ENCODE measurements around the gene BPIFB1. TPM values are rescaled to one million over a fixed set of nuclear protein-coding genes. Genes with fewer than 3 reads are reported as not detected.

Gene BPIFB1
- total RNA-seq, 2 donors from 2014 or later = not detected

- H3K36me3 ChIP-seq = no peaks in the 10 kb centered on the region
- no peaks in the 10 kb centered on the region for H3K27me3 ChIP-seq (replicated peaks; ENCODE audit: insufficient read depth)
- no peak overlapping the region for H3K4me3 ChIP-seq
- DNase-seq (ENCODE audit: low spot score) (no peak), ATAC-seq (ENCODE audit: insufficient number of reproducible peaks, low FRiP score, low read depth) (no peak)
- H3K4me1 ChIP-seq (ENCODE audit: control insufficient read depth in 1 of 2, low read depth in 2 of 2) = no peaks in the 10 kb centered on the region
- no peak for TF ChIP-seq CTCF (IDR thresholded peaks at IDR 0.05)
- H3K9me3 ChIP-seq = no peaks in the 10 kb centered on the region
- no peak overlapping the region for H3K27ac ChIP-seq
Observed at GRCh38 chr20:33328157-33329137, 45.4 kb downstream of the BPIFB1 start.

- no peak for ATAC-seq (ENCODE audit: insufficient number of reproducible peaks, low FRiP score, low read depth)
- no peaks in the 10 kb centered on the region for H3K9me3 ChIP-seq
Observed at GRCh38 chr20:33332905-33333456, 50.0 kb downstream of the BPIFB1 start.

GRCh38 chr20:33333616-33334015, 50.6 kb downstream of the BPIFB1 start:
- Histone ChIP-seq H3K36me3 (no peaks in the 10 kb centered on the region), H3K27ac (no peak overlapping the region), H3K9me3 (no peaks in the 10 kb centered on the region), H3K27me3 (replicated peaks; ENCODE audit: insufficient read depth) (no peaks in the 10 kb centered on the region), H3K4me1 (ENCODE audit: control insufficient read depth in 1 of 2, low read depth in 2 of 2) (no peaks in the 10 kb centered on the region), H3K4me3 (no peak overlapping the region)
- ATAC-seq (ENCODE audit: insufficient number of reproducible peaks, low FRiP score, low read depth) (no peak), DNase-seq (ENCODE audit: low spot score) (no peak)
- no peak for TF ChIP-seq CTCF (IDR thresholded peaks at IDR 0.05)

More at GRCh38 chr20:33332905-33333456, 50.0 kb downstream of the BPIFB1 start:
- Histone ChIP-seq H3K4me3 (no peak overlapping the region), H3K27ac (no peak overlapping the region), H3K27me3 (replicated peaks; ENCODE audit: insufficient read depth) (no peaks in the 10 kb centered on the region), H3K4me1 (ENCODE audit: control insufficient read depth in 1 of 2, low read depth in 2 of 2) (no peaks in the 10 kb centered on the region), H3K36me3 (no peaks in the 10 kb centered on the region)
- no peak for TF ChIP-seq CTCF (IDR thresholded peaks at IDR 0.05)
- DNase-seq (ENCODE audit: low spot score) = no peak

GRCh38 chr20:33334111-33334510, 51.1 kb downstream of the BPIFB1 start:
- Histone ChIP-seq H3K27me3 (replicated peaks; ENCODE audit: insufficient read depth) (no peaks in the 10 kb centered on the region), H3K4me3 (no peak overlapping the region), H3K36me3 (no peaks in the 10 kb centered on the region), H3K4me1 (ENCODE audit: control insufficient read depth in 1 of 2, low read depth in 2 of 2) (no peaks in the 10 kb centered on the region), H3K27ac (no peak overlapping the region), H3K9me3 (no peaks in the 10 kb centered on the region)
- TF ChIP-seq CTCF (IDR thresholded peaks at IDR 0.05) = no peak
- ATAC-seq (ENCODE audit: insufficient number of reproducible peaks, low FRiP score, low read depth) = no peak
- DNase-seq (ENCODE audit: low spot score) = no peak

GRCh38 chr20:33336375-33336774, 53.4 kb downstream of the BPIFB1 start:
- no peak overlapping the region for H3K27ac ChIP-seq
- no peak for DNase-seq (ENCODE audit: low spot score)
- H3K9me3 ChIP-seq = no peaks in the 10 kb centered on the region
- no peaks in the 10 kb centered on the region for H3K36me3 ChIP-seq
- no peaks in the 10 kb centered on the region for H3K4me1 ChIP-seq (ENCODE audit: control insufficient read depth in 1 of 2, low read depth in 2 of 2)
- H3K27me3 ChIP-seq (replicated peaks; ENCODE audit: insufficient read depth) = no peaks in the 10 kb centered on the region
- no peak for TF ChIP-seq CTCF (IDR thresholded peaks at IDR 0.05)
- no peak overlapping the region for H3K4me3 ChIP-seq
- no peak for ATAC-seq (ENCODE audit: insufficient number of reproducible peaks, low FRiP score, low read depth)
